Measurements from ENCODE around the gene TINAGL1. TPM values are rescaled to one million over a fixed set of nuclear protein-coding genes. Genes with fewer than 3 reads are reported as not detected.

The TINAGL1 gene
- total RNA-seq, 1 donor from 2014 or later, result not detected

DNA sequence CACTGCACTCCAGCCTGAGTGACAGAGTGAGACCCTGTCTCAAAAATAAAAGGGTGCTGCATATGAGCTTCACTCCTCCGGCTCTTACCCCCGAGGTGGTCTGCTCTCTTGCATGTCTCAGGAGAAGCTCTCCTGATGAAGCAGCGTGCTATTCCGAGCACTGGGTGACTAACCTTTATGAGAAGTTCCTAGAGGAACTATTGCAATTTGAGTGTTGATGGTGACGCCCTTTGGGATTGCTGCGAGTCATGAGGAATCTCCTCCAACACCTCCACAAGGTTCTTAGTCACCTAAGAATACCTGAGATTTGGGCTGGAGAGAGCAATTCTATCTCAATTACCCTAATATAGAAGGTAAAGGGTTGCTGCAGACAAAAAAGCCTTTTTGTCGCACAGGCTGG is 40.8 kb upstream of the TINAGL1 start:
- ChIA-PET POLR2A (no interaction called here), CTCF (interaction anchor here (1.0 kb wide), 1 partner anchor 12 kb away, joined by 3 read pairs; no protein-coding TSS in a partner anchor)
- H3K9me3 Mint-ChIP-seq, result no peaks in the 10 kb centered on the region
- H3K27ac Mint-ChIP-seq, result no peak overlapping the region
- TF ChIP-seq, protein P1, sequence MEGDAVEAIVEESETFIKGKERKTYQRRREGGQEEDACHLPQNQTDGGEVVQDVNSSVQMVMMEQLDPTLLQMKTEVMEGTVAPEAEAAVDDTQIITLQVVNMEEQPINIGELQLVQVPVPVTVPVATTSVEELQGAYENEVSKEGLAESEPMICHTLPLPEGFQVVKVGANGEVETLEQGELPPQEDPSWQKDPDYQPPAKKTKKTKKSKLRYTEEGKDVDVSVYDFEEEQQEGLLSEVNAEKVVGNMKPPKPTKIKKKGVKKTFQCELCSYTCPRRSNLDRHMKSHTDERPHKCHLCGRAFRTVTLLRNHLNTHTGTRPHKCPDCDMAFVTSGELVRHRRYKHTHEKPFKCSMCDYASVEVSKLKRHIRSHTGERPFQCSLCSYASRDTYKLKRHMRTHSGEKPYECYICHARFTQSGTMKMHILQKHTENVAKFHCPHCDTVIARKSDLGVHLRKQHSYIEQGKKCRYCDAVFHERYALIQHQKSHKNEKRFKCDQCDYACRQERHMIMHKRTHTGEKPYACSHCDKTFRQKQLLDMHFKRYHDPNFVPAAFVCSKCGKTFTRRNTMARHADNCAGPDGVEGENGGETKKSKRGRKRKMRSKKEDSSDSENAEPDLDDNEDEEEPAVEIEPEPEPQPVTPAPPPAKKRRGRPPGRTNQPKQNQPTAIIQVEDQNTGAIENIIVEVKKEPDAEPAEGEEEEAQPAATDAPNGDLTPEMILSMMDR (IDR thresholded peaks at IDR 0.05), result no peak
- DNase-seq, result no peak
- intact Hi-C loops (cut with micrococcal nuclease), result no loop called here
- H3K36me3 Mint-ChIP-seq (ENCODE audit: low read depth), result no peaks in the 10 kb centered on the region
- no peak for ATAC-seq (ENCODE audit: low read depth)
- peaks cover 13% of the 10 kb centered on the region for H3K27me3 Mint-ChIP-seq
- peaks cover 3% of the 10 kb centered on the region for H3K4me1 Mint-ChIP-seq
- no peak overlapping the region for H3K4me3 Mint-ChIP-seq

DNA sequence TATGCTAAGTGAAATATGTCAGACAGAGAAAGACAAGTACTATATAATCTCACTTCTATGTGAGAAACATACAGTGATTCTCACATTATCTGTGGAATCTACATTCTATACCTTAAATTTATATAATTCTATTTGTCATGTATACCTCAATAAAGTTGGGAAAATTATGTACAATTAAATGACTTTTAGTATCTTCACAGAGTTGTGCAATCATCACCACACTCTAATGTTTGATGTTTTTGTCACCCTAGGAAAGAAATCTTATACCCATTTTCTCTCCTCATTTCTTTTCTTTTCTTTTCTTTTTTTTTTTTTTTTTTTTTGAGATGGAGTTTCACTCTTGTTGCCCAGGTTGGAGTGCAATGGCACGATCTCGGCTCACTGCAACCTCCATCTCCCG is 37.0 kb upstream of the TINAGL1 start:
- no peak for DNase-seq
- POLR2A ChIA-PET, result no interaction called here
- H3K4me1 Mint-ChIP-seq, result peaks cover 3% of the 10 kb centered on the region
- no peak for ATAC-seq (ENCODE audit: low read depth)
- H3K27ac Mint-ChIP-seq, result no peak overlapping the region
- intact Hi-C loops (cut with micrococcal nuclease), result no loop called here
- H3K27me3 Mint-ChIP-seq, result peaks cover 11% of the 10 kb centered on the region
- TF ChIP-seq, protein P1 (IDR thresholded peaks at IDR 0.05), result no peak
- CTCF ChIA-PET, result no interaction called here
- peaks cover 6% of the 10 kb centered on the region for H3K9me3 Mint-ChIP-seq
- no peak overlapping the region for H3K4me3 Mint-ChIP-seq
- H3K36me3 Mint-ChIP-seq (ENCODE audit: low read depth), result no peaks in the 10 kb centered on the region

DNA sequence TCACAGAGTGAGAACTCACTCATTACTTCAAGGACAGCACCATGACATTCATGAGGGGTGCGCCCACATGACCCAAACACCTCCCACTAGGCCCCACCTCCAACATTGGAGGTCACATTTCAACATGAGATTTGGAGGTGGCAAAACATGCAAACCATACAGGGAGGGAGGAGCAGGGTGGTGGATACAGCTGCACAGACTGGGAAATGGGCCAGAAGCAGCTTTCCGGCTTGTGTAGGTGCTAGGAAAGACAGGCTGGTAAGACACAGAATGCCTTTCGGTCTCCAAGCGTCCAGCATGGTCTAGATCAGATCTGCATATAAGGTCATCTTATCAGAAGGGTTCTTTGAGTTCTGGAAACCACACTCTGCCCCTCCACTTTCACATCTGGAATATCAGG is 35.1 kb upstream of the TINAGL1 start:
- Mint-ChIP-seq H3K27ac (no peak overlapping the region), H3K36me3 (ENCODE audit: low read depth) (no peaks in the 10 kb centered on the region), H3K4me1 (peaks cover under 1% of the 10 kb centered on the region), H3K27me3 (peaks cover 2% of the 10 kb centered on the region), H3K4me3 (no peak overlapping the region), H3K9me3 (peaks cover 6% of the 10 kb centered on the region)
- intact Hi-C loops (cut with micrococcal nuclease), result loop anchor here (10.0 kb wide), 1 partner anchor 816 kb away; the partner anchor contains the start of gene MATN1
- DNase-seq (no peak), ATAC-seq (ENCODE audit: low read depth) (no peak)
- TF ChIP-seq, protein P1 (IDR thresholded peaks at IDR 0.05), result no peak
- POLR2A ChIA-PET, result no interaction called here
- CTCF ChIA-PET, result interaction anchor here (1.7 kb wide), 1 partner anchor 9 kb away, joined by 8 read pairs; no protein-coding TSS in a partner anchor

DNA sequence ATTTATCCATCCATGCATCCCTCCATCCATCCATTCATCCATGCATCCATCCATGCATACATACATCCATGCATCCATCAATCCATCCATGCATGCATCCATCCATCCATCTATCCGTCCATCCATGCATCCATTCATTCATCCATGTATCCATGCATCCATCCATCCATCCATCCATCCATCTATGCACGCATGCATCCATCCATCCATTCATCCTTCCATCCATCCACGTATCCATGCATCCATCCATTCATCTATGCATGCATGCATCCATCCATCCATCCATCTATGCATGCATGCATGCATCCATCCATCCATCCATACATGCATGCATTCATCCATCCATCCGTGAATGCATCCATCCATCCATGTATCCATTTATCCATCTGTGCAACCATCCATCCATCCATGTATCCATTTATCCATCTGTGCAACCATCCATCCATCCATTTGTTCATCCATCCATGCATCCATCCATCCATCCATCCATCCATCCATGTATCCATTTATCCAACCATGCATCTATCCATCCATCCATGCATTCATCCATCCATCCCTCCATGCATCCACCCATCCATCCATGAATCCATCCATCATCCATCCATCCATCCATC is 30.3 kb upstream of the TINAGL1 start:
- CTCF ChIA-PET, result no interaction called here
- intact Hi-C loops (cut with micrococcal nuclease), result loop anchor here (10.0 kb wide), 1 partner anchor 821 kb away; the partner anchor contains the start of gene MATN1
- no peak for DNase-seq

DNA sequence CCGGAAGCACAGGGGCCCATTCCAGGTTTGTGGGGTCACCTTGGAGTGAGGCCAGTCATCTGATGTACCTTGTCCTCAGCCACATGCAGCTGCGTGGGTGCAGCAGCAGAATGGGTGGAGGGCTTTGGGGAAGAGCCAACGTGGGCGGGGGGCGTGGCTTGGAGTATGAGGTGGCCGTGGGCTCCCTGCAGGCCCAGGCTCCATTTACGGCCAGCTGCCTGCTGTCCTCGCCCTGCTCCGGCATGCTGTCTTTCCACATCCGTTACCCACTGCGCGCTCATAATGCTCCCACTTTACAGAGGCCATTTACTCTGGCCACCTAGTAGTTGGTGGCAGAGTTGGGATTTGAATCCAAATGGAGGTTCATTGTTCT is 27.8 kb upstream of the TINAGL1 start:
- peak; percentile 4 for ATAC-seq (ENCODE audit: low read depth)
- no peaks in the 10 kb centered on the region for H3K9me3 Mint-ChIP-seq
- no peak for DNase-seq
- no peak overlapping the region for H3K27ac Mint-ChIP-seq
- CTCF ChIA-PET, result interaction anchor here (0.8 to 4.6 kb wide), 13 partner anchors 8 to 829 kb away, joined by 3 to 43 read pairs (median 5); no protein-coding TSS in a partner anchor
- TF ChIP-seq, protein P1 (IDR thresholded peaks at IDR 0.05), result no peak
- POLR2A ChIA-PET, result interaction anchor here (0.6 to 1.9 kb wide), 4 partner anchors 64 to 241 kb away, joined by 3 to 6 read pairs (median 5); partner anchors contain the start of gene PEF1
- intact Hi-C loops (cut with micrococcal nuclease), result loop anchor here (1.0 to 10.0 kb wide), 2 partner anchors 386 to 824 kb away; partner anchors contain the start of gene MATN1
- no peaks in the 10 kb centered on the region for H3K36me3 Mint-ChIP-seq (ENCODE audit: low read depth)
- H3K4me1 Mint-ChIP-seq, result peaks cover 11% of the 10 kb centered on the region
- peaks cover 2% of the 10 kb centered on the region for H3K27me3 Mint-ChIP-seq
- no peak overlapping the region for H3K4me3 Mint-ChIP-seq

More for the DNA sequence above, 30.3 kb upstream of the TINAGL1 start:
- peaks cover 6% of the 10 kb centered on the region for H3K9me3 Mint-ChIP-seq
- H3K27ac Mint-ChIP-seq, result no peak overlapping the region
- H3K27me3 Mint-ChIP-seq, result peaks cover 2% of the 10 kb centered on the region
- POLR2A ChIA-PET, result no interaction called here
- no peak overlapping the region for H3K4me3 Mint-ChIP-seq
- peaks cover 11% of the 10 kb centered on the region for H3K4me1 Mint-ChIP-seq
- no peak for ATAC-seq (ENCODE audit: low read depth)
- H3K36me3 Mint-ChIP-seq (ENCODE audit: low read depth), result no peaks in the 10 kb centered on the region
- TF ChIP-seq, protein P1 (IDR thresholded peaks at IDR 0.05), result no peak

Measured in activated B cell treated with CpG ODN at 0.5 μM for 24 hours (primary cell).